ENCODE results near the gene BLOC1S5. TPM values are rescaled to one million over a fixed set of nuclear protein-coding genes. Genes with fewer than 3 reads are reported as not detected.

The BLOC1S5 gene
- total and polyA plus RNA-seq, 2 of the 13 experiments (the other 11 are each of a cell fraction or from before 2014, with no cell fraction given) = 10.5 to 41.5 TPM

GRCh38 chr6:8108031-8108660, 44.0 kb upstream of the BLOC1S5 start (continued):
- TF ChIP-seq REL (CRISPR knock-in tag; conservative IDR thresholded peaks at IDR 0.05) (no peak), ZNF746 (CRISPR knock-in tag; IDR thresholded peaks at IDR 0.05) (no peak), FOXO1 (CRISPR knock-in tag; IDR thresholded peaks at IDR 0.05) (peak; percentile 94), GPBP1L1 (CRISPR knock-in tag; IDR thresholded peaks at IDR 0.05) (no peak), MAFG (CRISPR knock-in tag; IDR thresholded peaks at IDR 0.05) (peak; percentile 88), SMAD1 (CRISPR knock-in tag; IDR thresholded peaks at IDR 0.05; ENCODE audit: borderline replicate concordance, low read depth) (no peak), NFATC3 (CRISPR knock-in tag; IDR thresholded peaks at IDR 0.05) (no peak), ESRRA (CRISPR knock-in tag; IDR thresholded peaks at IDR 0.05; ENCODE audit: low read depth) (peak; percentile 32; the same call in 1 of the 2 replicates), NFE2 (CRISPR knock-in tag; IDR thresholded peaks at IDR 0.05) (peak; percentile 92), MEF2D (CRISPR knock-in tag; IDR thresholded peaks at IDR 0.05) (peak; percentile 67; the same call in 1 of the 2 replicates), ZSCAN31 (CRISPR knock-in tag; IDR thresholded peaks at IDR 0.05; ENCODE audit: low read depth) (peak; percentile 70; the same call in 1 of the 2 replicates), HIVEP1 (CRISPR knock-in tag; IDR thresholded peaks at IDR 0.05) (0 out of 2 replicates have a peak, but pooled peaks have one; percentile 22), ZBTB39 (CRISPR knock-in tag; IDR thresholded peaks at IDR 0.05) (no peak), ZNF543 (CRISPR knock-in tag; IDR thresholded peaks at IDR 0.05) (no peak), ZNF335 (CRISPR knock-in tag; IDR thresholded peaks at IDR 0.05) (0 out of 2 replicates have a peak, but pooled peaks have one; percentile 29), NFRKB (IDR thresholded peaks at IDR 0.05) (no peak), MBD4 (IDR thresholded peaks at IDR 0.05; ENCODE audit: borderline replicate concordance, low read length) (no peak), DNMT1 (CRISPR knock-in tag; IDR thresholded peaks at IDR 0.05) (no peak), ZNF446 (CRISPR knock-in tag; IDR thresholded peaks at IDR 0.05) (no peak), ARID2 (CRISPR knock-in tag; IDR thresholded peaks at IDR 0.05; ENCODE audit: borderline replicate concordance) (no peak), SRSF1 (optimal IDR thresholded peaks at IDR 0.05; ENCODE audit: low read depth, low read length) (no peak), ZBTB33 (CRISPR knock-in tag; IDR thresholded peaks at IDR 0.05) (peak; percentile 85), ATF7-NPFF (CRISPR knock-in tag; IDR thresholded peaks at IDR 0.05; ENCODE audit: low read depth) (no peak), E2F2 (CRISPR knock-in tag; IDR thresholded peaks at IDR 0.05; ENCODE audit: borderline replicate concordance) (no peak), ZNF737 (CRISPR knock-in tag; IDR thresholded peaks at IDR 0.05; ENCODE audit: borderline replicate concordance) (no peak), FOSL1 (CRISPR knock-in tag; IDR thresholded peaks at IDR 0.05; ENCODE audit: borderline replicate concordance) (peak; percentile 81; the same call in 1 of the 2 replicates)
